D341Med (cell line): Measurements from ENCODE around the gene ATL1.
"Not testable (repeated sequence)": the region's sequence is repeated elsewhere in the genome, so short reads cannot be mapped to it uniquely, and the experiment has no call there.

Experiments used
- DNase-seq: peaks from one replicate; pipeline ENCODE4 v3.0.0; 2012; ENCODE audit warnings: low spot score

The ATL1 gene

DNA sequence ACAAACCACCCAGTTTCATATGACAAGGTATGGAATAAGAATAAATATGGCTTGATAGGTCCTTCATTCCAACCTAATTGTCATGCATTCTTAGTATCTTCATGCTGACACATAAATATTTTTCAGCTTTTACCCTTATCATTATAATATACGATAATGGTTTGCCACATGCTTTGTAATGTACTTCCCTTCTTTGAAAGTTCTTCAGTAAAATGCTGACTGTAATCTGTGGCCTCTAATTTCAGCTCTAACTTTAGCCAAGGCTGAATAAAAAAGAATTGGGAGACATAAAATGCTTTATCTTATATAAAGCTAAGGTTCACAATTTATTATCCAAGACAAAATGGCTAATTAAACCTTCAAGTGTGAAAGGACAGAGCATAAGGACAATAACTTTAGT is 24.9 kb upstream of the ATL1 start:
- no peak for DNase-seq

DNA sequence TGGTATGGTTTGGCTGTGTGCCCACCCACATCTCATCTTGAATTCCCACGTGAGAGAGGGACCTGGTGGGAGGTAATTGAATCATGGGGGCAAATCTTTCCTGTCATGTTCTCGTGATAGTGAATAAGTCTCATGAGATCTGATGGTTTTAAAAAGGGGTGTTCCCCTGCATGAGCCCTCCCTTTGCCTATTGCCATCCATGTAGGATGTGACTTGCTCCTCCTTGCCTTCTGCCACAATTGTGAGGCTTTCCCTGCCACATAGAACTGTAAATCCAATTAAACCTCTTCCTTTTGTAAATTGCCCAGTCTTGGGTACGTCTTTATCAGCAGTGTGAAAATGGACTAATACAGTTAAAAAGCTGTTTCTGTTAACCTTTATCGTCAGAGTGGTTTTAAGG is 21.9 kb upstream of the ATL1 start:
- DNase-seq, result not testable (repeated sequence)

DNA sequence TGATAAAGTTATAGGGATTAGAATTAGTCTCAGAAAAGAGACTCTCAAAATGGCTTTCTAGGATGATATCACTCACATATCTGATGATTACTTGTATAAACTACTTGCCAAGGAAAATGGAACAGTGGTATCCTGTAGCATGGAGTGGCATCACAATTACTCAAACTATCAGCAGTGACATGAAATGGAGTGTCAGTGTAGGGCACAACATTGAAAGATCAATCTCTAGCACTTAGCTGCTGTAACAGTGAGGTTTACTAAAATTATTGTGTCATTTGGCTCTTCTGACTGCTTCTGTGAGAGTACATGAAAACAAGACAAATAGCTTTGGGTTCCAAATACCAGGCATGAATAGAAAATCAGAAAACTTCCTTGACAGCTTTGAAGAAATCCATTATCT is 20.9 kb upstream of the ATL1 start:
- no peak for DNase-seq

DNA sequence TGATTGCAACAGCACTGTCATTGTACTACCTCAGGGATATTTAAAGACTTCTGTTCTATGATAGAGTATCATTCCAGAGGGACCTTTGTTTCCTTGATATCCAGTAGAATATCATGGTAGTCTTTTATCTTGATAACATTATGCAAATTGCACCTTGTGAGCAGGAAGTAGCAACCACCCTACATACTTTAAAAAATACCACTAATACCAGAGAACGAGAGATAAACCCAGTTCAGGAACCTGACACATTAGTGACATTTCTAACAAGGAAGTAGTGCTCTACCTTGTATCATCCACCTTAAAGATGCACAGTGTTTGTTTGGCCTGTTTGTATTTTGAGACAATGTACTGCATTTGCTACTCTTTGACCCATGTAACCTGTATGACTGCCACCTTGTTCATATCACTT is 18.8 kb upstream of the ATL1 start:
- DNase-seq, result no peak

DNA sequence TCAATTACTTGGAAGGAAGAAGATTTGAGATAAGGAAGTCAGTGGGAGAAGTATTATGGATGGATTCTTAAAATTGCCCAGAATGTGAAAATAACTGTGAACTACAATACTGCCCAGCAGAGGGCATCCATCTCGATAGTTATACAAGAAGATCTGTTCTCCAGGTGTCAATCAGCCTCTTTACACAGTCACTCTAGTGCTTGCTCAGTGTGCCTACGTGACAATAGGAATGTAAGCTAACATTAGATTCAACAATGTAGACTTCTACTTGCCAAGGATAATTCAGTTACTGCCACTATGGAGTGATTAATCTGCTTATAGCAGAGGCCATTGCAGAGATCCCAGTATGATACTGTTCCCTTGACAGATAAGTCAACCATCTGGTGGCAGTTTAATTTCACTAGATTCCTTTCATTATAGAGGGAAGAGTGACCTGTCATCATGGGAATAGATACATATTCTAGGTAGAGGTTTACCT is 17.0 kb upstream of the ATL1 start:
- DNase-seq, result peak; percentile 58

DNA sequence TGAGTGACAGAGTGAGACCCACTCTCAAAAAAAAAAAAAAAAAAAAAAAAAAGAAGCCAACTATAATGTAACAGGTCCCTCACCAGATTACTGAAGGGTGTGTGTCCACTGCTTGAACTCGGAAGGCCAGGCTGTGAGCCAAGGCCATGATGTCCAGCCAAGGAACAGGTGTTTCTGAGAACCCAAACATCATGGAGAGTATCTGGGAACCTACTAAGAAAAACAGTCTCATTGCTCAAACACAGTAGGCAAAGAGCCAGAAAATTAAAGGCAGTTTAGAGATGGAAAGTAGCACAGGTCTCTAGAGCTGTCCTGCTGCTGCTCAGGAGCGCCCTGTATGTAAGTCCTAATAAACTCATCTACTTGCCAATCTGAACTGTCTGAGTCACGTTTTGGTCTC is 15.0 kb upstream of the ATL1 start:
- DNase-seq, result no peak

DNA sequence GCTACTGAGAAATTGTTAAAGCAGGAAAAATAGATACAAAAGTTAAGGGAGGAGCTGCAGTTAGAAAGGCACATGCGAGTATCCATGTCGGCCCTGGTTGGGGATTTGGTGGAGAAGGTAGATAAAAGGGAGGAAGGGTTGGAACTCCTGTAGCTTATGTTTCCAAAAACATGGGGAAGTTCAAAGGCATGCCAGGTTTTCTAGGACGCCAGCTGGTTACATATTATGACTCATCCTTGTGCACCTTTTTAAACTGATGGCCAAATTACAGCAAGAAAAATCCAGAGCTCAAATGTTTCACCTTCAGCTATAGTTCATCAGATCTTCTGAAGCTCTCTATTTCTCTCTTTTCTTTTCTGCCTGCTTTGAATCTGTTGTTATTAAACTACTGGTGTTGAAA is 14.3 kb upstream of the ATL1 start:
- DNase-seq, result no peak

DNA sequence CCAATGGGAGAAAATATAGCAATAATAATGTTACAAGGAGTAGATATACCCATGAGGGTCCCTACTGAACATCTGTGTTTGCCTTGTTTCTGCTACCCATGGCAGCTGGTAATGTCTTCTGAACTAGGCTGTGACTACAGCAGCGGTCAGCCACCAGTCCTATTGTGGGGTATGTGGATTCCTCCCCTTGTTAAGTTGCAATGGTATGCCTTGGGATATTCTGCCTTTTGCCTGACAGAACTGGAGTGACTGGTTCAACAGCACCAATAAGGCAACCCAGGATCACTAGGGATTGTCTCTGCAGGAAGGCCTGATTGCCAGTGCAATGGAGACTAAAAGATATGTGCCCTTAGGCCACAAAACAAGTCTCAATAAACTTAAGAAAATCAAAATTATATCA is 9.7 kb upstream of the ATL1 start:
- DNase-seq, result no peak

DNA sequence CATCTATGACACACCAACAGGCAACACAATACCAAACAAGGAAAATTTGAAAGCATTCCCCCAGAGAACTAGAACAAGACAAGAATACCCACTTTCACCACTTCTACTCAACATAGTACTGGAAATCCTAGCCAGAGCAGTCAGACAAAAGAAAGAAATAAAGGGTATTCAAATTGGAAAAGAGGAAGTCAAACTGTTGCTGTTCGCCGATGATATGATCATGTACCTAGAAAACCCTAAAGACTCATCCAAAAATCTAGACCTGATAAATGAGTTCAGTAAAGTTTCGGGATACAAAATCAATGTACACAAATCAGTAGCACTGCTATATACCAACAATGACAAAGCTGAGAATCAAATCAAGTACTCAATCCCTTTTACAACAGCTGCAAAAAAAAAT is 8.1 kb upstream of the ATL1 start:
- DNase-seq, result no peak

DNA sequence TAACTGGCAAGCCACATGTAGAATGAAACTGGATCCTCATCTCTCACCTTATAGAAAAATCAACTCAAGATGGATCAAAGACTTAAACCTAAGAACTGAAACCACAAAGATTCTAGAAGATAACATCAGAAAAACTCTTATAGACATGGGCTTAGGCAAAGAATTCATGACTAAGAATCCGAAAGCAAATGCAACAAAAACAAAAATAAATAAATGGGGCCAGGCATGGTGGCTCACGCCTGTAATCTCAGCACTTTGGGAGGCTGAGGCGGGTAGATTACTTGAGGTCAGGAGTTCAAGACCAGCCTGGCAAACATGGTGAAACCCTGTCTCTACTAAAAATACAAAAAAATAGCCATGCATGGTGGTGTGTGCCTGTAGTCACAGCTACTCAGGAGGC is 7.1 kb upstream of the ATL1 start:
- not testable (repeated sequence) for DNase-seq

DNA sequence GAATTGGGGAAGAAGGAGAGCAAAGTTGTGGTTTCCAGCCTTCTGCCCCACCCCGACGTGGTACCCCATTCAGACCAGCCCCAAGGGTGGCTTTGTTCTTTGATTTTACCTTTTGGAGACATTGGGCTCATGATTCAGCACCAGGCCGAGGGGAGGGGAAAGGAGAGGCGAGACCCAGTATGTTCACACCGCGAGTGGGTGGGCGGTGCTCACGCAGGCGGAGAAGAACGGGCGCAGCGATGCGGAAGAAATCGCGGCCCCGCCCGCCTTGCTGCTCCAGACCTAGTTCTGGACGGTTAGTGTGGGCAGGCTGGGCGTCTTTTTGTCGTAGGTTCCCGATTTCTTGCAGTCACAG is 963 bp downstream of the ATL1 start:
- DNase-seq, result peak; percentile 76

DNA sequence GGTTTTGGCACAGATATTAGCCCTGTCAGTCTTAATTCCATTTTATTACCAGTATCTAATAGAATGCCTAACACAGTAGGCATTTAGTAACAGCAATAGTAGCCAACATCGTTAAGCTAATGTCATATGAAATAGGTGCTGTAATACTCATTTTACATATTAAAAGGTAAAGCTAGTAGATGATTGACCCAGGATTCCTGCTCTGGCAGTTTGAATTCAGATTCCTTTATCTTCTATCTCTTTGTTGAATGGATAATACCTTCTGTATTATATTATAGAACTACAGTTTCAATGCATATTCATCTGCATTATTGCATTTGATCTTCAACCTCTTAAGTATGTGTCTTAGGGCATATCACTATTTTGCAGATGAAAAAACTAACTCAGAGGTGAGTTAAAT is 2.9 kb downstream of the ATL1 start:
- DNase-seq, result no peak

DNA sequence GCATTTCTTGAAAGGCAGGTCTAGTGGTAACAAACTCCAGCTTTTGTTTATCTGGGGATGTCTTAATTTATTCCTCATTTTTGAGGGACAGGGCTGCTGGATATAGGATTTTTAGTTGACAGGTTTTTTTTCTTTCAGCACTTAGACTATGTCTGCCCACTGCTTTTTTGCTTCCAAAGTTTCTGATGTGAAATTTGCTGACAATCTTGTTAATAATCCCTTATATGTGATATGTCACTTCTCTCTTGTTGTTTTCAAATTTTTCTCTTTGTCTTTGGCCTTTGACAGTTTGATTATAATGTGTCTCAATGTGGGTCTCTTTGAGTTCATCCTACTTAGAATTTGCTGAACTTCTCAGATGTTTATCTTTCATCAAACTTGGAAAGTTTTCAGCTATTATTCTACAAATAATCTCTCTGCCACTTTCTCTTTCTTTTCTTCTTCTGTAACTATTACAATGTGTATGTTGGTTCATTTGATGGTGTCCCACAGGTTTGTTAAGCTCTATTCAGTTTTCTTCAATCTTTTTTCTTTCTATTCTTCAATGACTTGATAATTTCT is 9.8 kb downstream of the ATL1 start:
- DNase-seq, result no peak

DNA sequence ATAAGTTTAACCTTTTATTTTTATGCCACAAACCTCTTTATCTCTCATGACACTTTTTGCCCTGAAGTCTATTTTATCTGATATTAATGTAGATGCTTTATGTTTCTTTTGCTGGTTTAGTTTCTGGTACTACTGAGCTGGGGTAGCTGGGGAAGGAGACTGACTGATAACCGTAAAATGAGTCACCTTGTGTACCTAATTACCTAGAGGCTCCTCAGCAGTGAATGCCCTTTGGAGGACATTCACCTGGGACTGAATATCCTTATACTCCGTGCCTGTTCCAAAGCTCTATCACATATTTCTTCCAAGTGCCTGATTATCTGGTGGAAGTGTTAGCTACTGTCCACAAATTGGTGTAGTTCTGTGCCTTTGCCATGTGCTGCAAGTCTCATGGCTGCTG is 13.9 kb downstream of the ATL1 start:
- DNase-seq, result no peak

DNA sequence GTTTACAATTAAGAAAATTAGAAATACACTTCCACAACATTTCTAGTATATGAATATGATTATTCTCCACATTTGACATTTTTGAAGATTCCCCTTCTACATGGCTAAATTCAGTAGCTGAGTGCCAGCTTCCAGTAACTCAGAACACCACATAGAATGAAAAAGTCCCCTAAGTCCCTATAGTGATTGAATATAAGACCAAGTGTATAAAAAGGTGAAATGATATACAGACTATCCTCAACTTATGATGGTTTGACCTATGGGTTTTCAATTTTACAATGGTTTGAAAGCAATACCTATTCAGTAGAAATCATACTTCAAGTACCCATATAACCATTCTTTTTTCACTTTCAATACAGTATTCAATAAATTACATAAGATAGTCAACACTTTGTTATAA is 15.8 kb downstream of the ATL1 start:
- no peak for DNase-seq

DNA sequence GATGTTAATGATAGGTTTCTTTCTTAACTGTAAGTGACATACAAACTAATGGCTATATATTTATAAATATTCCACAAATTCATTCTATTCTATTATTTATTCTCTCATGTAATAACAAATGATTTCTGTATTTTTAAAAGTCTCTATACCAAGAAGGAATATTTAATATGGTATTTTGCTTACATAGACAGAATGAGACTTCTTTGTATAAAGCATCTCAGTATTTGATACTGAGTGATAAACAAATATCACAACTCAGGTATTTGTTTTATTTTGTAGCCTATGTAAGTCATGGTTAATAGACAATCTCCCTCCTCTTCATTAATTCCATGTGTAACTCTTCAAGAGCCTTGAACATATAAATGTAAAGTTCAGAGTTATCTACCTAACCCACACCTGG is 18.0 kb downstream of the ATL1 start:
- DNase-seq, result no peak

DNA sequence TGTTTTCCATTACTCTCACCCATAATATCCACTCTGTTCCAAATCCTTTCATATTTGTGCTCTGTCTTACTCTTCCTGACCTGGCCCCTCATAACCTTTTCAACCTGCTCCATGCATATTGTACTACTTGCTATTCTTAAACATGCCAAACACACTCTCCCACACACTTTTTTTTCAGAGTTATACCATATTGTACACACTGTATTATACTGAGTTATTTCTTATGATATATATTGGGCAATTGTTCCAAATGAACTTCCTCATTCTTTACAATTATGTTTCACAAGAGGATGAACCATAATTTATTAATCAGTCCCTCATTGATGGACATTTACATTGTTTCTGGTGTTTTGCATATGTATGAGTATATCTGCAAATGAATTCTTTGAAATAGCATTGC is 18.5 kb downstream of the ATL1 start:
- DNase-seq, result no peak

DNA sequence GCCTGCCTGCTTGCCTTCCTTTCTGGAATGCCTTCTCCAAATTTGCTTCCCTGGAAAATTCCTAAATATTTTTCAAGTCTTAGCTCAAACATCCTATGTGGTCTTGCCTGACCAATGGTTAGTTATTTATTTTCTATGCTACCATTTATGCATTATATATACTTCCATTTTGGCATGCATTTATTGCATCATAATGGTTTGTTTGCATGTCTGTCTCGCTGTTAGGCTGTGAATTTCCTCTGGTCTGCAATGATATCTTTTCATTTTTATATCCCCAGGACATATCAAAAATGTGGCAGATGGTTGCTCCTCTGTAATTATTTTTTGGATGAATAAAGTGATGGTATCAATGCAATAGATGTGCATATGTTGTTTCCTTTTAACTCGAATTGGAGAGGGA is 30.5 kb downstream of the ATL1 start:
- no peak for DNase-seq

DNA sequence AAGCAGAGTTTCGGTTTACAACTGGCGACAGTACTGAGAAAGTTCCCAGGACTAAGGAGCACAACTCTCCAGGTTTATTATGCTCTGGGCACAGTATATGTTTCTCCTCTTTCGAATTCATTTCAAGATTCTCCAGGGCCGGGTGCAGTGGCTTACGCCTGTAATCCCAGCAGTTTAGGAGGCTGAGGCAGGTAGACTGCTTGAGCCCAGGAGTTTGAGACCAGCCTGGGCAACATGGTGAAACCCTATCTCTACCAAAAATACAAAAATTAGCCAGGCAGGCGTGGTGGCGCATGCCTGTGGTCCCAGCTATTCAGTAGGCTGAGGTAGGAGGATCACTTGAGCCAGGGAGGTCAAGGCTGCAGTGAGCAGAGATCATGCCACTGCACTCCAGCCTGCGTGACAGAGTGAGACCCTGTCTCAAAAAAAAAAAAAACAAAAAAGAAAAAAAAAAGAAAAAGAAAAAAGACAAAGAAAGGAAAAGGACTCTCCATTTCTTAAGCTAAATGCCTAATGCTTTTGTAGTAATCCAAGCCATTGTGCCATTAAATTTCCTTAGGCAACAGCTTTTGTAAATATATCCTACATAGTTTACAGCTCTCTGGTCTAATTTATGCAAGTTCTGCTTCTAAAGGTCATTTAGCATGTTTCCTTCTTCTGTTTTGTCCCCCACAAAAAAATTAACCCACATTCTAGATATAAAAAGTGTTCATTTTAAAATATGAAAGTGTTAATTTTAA is 34.8 kb downstream of the ATL1 start:
- DNase-seq, result no peak

DNA sequence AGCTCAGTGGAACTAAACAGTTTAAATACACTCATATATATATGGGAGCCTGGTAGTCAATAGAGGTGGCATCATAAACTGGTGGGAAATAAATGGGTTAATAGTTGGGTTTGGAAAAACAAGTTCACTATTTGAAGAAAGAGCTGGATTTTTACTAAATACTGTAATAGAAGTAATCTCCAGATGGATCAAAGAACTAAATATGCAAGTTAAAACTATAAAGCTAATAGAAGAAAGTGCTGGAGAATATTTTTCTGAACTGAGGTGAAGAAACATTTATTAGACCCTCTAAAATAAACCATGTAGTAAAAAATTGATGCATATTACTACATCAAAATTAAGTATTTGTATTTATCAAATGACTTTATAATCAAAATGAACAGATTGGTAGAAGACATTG is 38.8 kb downstream of the ATL1 start:
- DNase-seq, result no peak

DNA sequence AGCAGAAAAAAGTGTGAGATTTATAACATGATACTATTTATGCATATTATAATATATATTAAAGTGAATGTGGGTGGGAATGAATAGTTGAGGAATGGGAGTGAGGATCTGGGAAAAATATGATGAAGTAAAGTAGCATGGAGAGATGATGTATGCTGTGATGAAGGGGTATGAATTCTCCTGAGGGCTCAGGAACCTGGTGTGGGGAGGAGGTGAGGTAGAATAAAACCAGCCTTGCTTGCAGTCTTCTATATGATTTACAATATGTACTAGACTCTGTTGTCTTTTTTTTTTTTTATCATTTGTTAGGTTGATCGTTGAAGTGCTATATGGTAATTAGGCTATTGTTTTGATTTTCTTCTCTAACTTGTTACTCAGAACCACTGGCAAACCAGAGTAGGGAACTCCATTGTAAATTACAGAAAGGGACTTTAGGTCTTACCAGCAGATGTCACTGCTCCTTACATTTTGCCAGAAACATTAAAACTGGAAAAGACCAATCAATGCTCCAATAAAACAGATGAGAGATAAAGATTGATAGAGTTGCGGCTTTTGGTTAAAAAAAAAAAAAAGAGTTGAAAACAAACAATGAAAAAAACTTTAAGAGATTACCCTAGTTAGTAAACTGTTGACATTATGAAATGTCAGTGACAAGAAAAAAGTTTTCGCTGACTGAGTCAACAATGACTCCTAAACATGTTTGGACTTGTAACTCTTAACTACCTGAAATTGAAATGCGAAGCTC is 39.9 kb downstream of the ATL1 start:
- DNase-seq, result peak; percentile 30

DNA sequence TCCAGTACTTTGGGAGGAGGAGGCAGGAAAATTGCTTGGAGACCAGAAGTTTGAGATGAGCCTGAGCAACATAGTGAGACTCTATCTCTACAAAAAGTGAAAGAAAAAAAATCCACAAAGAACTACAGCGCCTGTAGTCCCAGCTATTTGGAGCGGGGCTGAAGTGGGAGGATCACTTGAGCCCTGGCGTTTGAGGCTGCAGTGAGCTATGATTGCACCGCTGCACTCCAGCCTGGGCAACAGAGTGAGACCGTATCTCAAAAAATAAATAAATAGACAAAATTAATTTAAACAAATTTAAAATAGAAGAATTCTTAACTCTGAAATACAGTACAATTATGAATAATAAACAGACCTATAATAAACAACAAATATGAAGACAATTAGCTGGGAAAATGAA is 40.9 kb downstream of the ATL1 start:
- no peak for DNase-seq

DNA sequence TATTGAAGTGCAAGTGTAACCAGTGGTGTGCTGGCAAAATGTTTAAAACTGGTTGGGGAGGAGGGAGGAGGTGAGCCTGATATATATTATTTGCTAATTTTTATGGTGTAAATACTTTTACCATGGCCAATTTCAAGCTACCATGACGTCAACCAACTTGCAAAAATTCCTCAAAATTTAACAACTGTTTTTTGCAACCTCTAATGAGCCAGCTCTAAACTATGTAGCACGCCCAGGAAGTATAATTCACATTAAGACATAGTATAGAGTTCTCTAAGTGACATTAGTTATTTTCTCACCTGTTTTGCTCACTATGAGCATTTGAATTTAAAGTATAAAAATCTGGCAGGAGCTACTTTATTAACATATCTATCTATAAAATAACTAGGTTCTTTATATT is 41.4 kb downstream of the ATL1 start:
- DNase-seq, result no peak

DNA sequence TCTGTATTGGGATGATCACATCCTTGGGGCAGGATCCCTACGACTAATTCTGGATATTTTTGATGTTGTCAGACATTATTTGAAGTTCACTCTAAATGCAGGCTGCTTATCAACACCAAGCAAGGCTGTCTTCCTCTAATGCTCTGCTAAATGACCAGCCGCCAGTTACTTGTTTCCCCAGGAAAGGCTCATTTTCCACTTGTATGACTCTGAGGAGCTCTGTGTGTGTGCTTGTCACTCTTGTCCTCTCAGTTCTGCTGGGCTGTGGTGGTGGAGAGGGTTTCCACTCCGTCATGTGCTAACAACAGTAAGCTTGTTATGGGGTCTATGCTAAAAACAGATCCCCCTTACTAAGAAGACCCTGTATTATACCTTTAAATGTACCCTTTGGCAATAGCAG is 42.1 kb downstream of the ATL1 start:
- no peak for DNase-seq
